Measurements from ENCODE around the gene GAB1.

DNA sequence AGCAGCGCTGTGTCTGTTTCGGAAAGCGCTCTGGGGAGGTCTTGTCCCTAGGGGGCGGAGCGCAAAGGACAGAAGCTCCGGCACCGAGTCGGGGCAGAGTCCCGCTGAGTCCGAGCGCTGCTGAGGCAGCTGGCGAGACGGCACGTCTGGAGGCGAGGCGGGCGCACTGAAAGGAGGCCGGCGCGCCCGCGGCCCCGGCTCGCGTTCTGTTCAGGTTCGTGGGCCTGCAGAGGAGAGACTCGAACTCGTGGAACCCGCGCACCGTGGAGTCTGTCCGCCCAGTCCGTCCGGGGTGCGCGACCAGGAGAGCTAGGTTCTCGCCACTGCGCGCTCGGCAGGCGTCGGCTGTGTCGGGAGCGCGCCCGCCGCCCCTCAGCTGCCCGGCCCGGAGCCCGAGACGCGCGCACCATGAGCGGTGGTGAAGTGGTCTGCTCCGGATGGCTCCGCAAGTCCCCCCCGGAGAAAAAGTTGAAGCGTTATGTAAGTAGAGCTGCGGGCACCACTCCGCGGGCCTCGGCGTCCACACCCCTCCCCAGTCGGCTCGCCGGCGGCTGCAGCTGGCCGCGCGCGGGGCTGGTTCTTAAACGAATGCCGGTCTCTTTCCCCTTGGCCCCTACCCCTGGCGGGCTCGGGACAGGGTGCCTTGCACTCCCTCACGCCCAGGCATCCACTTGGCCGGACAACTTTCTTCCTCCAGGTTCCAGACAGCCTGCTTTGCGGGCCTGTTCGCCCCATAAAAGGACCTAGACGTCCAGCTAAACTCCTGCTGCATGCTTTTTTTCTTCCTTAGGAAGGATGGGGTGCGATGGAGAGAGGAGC is at the start of gene GAB1:
- no peak for TF ChIP-seq CTCF (conservative IDR thresholded peaks at IDR 0.05)
- TF ChIP-seq EZH2 (IDR thresholded peaks at IDR 0.05; ENCODE audit: low read depth), result no peak

Measured in PC-9 (cell line).